Mesothelial cell of epicardium (in vitro differentiated cells): ENCODE results near the gene CABLES2. TPM values are rescaled to one million over a fixed set of nuclear protein-coding genes. Genes with fewer than 3 reads are reported as not detected.

Source experiments
- DNase-seq, 2 experiments: peaks; one replicate each; pipeline ENCODE4 v3.0.0; 2021; ENCODE audit warnings: low spot score in 2 of 2; ENCODE audit not compliant: unreplicated experiment in 2 of 2
- H3K27ac Mint-ChIP-seq: 2 replicates; pipeline ENCODE4 v1.8.0; 2021; ENCODE audit warnings: mixed read lengths
- H3K27me3 Mint-ChIP-seq: 2 replicates; pipeline ENCODE4 v1.8.0; 2021; ENCODE audit warnings: low read depth, mixed read lengths
- H3K36me3 Mint-ChIP-seq: 2 replicates; pipeline ENCODE4 v1.8.0; 2021; ENCODE audit warnings: mixed read lengths
- H3K4me1 Mint-ChIP-seq: 2 replicates; pipeline ENCODE4 v1.8.0; 2021; ENCODE audit warnings: mixed read lengths
- H3K4me3 Mint-ChIP-seq: 2 replicates; pipeline ENCODE4 v1.8.0; 2021; ENCODE audit warnings: mild to moderate bottlenecking, moderate library complexity, mixed read lengths
- H3K9me3 Mint-ChIP-seq: 2 replicates; pipeline ENCODE4 v1.8.0; 2021; ENCODE audit warnings: mixed read lengths
- CTCF ChIP-seq: fragments of 200-600 bp; sonication (generic); IDR thresholded peaks from one replicate; pipeline ENCODE4 v1.5.0; 2021; ENCODE audit warnings: antibody characterized with exemption; ENCODE audit not compliant: unreplicated experiment
- total RNA-seq: library from RNA; stranded (reverse); gene quantifications from 3 replicates; pipeline ENCODE4 v1.2.1, GENCODE V29; 2021

Gene CABLES2
- total RNA-seq, 1 donor from 2014 or later, result 23.7 TPM

- peaks cover 35% of the 10 kb centered on the region for H3K36me3 Mint-ChIP-seq
- no peak overlapping the region for H3K27ac Mint-ChIP-seq
- no peak for DNase-seq
- H3K9me3 Mint-ChIP-seq, result peaks cover 10% of the 10 kb centered on the region
- peaks cover 3% of the 10 kb centered on the region for H3K4me1 Mint-ChIP-seq
- no peak for TF ChIP-seq CTCF
- H3K4me3 Mint-ChIP-seq, result no peak overlapping the region
- no peaks in the 10 kb centered on the region for H3K27me3 Mint-ChIP-seq
Measured at GRCh38 chr20:62347445-62347844, 59.6 kb downstream of the CABLES2 start.

- Mint-ChIP-seq H3K9me3 (peaks cover 10% of the 10 kb centered on the region), H3K36me3 (peaks cover 38% of the 10 kb centered on the region), H3K27me3 (no peaks in the 10 kb centered on the region), H3K4me1 (peaks cover 3% of the 10 kb centered on the region), H3K4me3 (no peak overlapping the region), H3K27ac (no peak overlapping the region)
- no peak for DNase-seq
- no peak for TF ChIP-seq CTCF
Measured at GRCh38 chr20:62347151-62347404, 60.0 kb downstream of the CABLES2 start.

- H3K9me3 Mint-ChIP-seq, result peaks cover 12% of the 10 kb centered on the region
- no peak overlapping the region for H3K27ac Mint-ChIP-seq
- peaks cover 3% of the 10 kb centered on the region for H3K4me1 Mint-ChIP-seq
- no peak for TF ChIP-seq CTCF
- H3K36me3 Mint-ChIP-seq, result peaks cover 42% of the 10 kb centered on the region
- no peak for DNase-seq
- no peaks in the 10 kb centered on the region for H3K27me3 Mint-ChIP-seq
- H3K4me3 Mint-ChIP-seq, result no peak overlapping the region
Measured at GRCh38 chr20:62346398-62347150, 60.5 kb downstream of the CABLES2 start.

- no peak for TF ChIP-seq CTCF
- Mint-ChIP-seq H3K4me1 (peaks cover 3% of the 10 kb centered on the region), H3K36me3 (peaks cover 48% of the 10 kb centered on the region), H3K9me3 (peaks cover 15% of the 10 kb centered on the region), H3K4me3 (no peak overlapping the region), H3K27ac (no peak overlapping the region), H3K27me3 (no peaks in the 10 kb centered on the region)
- no peak for DNase-seq
Measured at GRCh38 chr20:62345681-62346370, 61.3 kb downstream of the CABLES2 start.

- no peak overlapping the region for H3K27ac Mint-ChIP-seq
- H3K9me3 Mint-ChIP-seq, result peaks cover 15% of the 10 kb centered on the region
- DNase-seq, result no peak
- peaks cover 46% of the 10 kb centered on the region for H3K36me3 Mint-ChIP-seq
- no peaks in the 10 kb centered on the region for H3K27me3 Mint-ChIP-seq
- TF ChIP-seq CTCF, result no peak
- H3K4me3 Mint-ChIP-seq, result no peak overlapping the region
- no peaks in the 10 kb centered on the region for H3K4me1 Mint-ChIP-seq
Measured at GRCh38 chr20:62344782-62345181, 62.3 kb downstream of the CABLES2 start.
